D721Med (cell line): Measurements from ENCODE around the gene SPARC.

ENCODE experiments used
- DNase-seq: peaks from one replicate; pipeline ENCODE4 v3.0.0; 2011; ENCODE audit warnings: low spot score; ENCODE audit not compliant: insufficient read length
- FAIRE-seq: peaks from 2 replicates; lab custom pipeline; 2011; peaks lifted over from hg19 to GRCh38; lab: Jason Lieb, UNC
- TF ChIP-seq, protein P1 (sequence below): IDR thresholded peaks from 2 replicates; pipeline ENCODE4 v1.5.1; 2012; ENCODE audit warnings: mild to moderate bottlenecking, control low read depth; ENCODE audit not compliant: insufficient read depth; ENCODE audit errors: missing control alignments

SPARC gene

DNA sequence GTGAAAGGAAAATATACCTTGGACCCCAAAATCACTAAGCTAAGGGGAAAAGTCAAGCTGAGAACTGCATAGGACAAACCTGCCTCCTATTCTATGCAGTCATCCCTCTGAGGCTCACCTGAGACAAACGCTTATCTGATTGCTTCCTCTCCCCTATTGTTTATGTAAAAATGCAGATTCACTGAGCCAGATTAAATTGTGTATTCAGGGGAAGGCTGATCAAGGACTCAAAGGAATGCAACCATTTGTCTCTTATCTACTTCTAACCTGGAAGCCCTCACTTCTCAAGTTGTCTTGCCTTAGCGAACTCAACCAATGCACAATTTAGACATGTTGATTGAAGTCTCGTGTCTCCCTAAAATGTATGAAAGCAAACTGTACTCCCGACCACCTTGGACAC is 13.3 kb downstream of the SPARC start:
- FAIRE-seq: no peak
- no peak for DNase-seq

GRCh38 chr5:151672516-151672915 is 14.2 kb downstream of the SPARC start:
- TF ChIP-seq, protein P1, sequence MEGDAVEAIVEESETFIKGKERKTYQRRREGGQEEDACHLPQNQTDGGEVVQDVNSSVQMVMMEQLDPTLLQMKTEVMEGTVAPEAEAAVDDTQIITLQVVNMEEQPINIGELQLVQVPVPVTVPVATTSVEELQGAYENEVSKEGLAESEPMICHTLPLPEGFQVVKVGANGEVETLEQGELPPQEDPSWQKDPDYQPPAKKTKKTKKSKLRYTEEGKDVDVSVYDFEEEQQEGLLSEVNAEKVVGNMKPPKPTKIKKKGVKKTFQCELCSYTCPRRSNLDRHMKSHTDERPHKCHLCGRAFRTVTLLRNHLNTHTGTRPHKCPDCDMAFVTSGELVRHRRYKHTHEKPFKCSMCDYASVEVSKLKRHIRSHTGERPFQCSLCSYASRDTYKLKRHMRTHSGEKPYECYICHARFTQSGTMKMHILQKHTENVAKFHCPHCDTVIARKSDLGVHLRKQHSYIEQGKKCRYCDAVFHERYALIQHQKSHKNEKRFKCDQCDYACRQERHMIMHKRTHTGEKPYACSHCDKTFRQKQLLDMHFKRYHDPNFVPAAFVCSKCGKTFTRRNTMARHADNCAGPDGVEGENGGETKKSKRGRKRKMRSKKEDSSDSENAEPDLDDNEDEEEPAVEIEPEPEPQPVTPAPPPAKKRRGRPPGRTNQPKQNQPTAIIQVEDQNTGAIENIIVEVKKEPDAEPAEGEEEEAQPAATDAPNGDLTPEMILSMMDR: no peak
- FAIRE-seq: no peak
- no peak for DNase-seq

More for the DNA sequence above, 13.3 kb downstream of the SPARC start:
- TF ChIP-seq, protein P1: no peak

- FAIRE-seq (no peak), DNase-seq (no peak)
- TF ChIP-seq, protein P1: no peak
These were observed 14.8 kb downstream of the SPARC start for GRCh38 chr5:151671950-151672349.

DNA sequence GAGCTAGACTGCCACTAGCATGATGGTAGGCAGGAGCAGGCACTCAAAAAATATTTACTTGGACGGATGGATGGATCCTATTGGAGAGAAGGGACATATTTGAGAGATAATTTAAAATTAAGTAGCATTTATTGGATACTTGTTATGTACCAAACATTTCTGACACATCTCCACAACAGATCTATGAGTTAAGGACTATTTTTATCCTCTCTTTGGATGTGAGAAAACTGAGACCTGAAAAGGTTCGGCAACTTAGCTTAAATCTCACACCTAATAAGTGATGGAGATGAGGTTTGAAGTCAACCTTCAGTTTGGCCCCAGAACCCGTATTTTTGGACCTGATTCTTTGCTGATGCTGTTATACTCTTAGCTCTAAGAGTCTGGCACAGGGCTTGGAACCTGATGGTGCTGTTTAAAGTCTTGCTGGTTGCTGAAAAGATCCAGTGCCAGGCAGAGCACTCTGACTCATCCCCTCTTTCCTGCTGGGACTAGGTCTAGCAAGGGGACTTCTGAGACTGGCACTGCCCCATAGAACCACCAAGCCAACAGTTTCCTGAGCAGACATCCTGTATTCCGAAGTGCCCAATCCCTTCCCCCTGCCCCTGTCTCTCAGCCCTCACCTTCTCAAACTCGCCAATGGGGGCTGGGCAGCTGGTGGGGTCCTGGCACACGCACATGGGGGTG is 15.6 kb downstream of the SPARC start:
- no peak for DNase-seq
- TF ChIP-seq, protein P1: no peak
- FAIRE-seq: no peak

GRCh38 chr5:151670083-151670686 is 16.5 kb downstream of the SPARC start:
- FAIRE-seq: no peak
- TF ChIP-seq, protein P1: no peak
- no peak for DNase-seq

DNA sequence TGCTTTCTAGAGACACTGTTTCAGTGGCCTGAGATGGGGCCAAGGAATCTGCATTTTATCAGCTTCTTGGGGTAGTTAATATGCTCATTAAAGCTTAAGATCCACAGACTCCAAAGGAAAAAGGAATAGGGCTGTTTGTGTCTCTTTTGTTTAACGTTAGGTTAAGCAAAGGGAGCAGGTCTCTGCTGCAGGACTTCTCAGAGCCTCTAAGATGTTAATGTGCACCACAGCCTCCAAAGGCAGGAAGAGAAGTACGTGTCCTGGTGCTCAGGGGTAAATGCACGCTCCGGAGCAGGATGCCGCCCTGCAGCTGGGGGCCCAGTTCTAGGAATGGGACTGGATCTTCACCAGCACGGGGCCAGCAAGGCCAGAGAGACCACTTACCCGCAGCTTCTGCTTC is 19.6 kb downstream of the SPARC start:
- FAIRE-seq: no peak
- no peak for DNase-seq
- TF ChIP-seq, protein P1: no peak

GRCh38 chr5:151665613-151666012 is 21.1 kb downstream of the SPARC start:
- DNase-seq: no peak
- TF ChIP-seq, protein P1: no peak
- no peak for FAIRE-seq
